LNCAP (cell line): Measurements from ENCODE around the gene ZNF579.

Experiments used
- TF ChIP-seq, protein P1 (sequence below): fragments of 450-650 bp; IDR thresholded peaks from 2 replicates; pipeline ENCODE4 v1.5.1; 2017; ENCODE audit warnings: mild to moderate bottlenecking

Gene ZNF579

GRCh38 chr19:55590109-55590508, 9.5 kb upstream of the ZNF579 start:
- TF ChIP-seq, protein P1, sequence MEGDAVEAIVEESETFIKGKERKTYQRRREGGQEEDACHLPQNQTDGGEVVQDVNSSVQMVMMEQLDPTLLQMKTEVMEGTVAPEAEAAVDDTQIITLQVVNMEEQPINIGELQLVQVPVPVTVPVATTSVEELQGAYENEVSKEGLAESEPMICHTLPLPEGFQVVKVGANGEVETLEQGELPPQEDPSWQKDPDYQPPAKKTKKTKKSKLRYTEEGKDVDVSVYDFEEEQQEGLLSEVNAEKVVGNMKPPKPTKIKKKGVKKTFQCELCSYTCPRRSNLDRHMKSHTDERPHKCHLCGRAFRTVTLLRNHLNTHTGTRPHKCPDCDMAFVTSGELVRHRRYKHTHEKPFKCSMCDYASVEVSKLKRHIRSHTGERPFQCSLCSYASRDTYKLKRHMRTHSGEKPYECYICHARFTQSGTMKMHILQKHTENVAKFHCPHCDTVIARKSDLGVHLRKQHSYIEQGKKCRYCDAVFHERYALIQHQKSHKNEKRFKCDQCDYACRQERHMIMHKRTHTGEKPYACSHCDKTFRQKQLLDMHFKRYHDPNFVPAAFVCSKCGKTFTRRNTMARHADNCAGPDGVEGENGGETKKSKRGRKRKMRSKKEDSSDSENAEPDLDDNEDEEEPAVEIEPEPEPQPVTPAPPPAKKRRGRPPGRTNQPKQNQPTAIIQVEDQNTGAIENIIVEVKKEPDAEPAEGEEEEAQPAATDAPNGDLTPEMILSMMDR, result no peak

DNA sequence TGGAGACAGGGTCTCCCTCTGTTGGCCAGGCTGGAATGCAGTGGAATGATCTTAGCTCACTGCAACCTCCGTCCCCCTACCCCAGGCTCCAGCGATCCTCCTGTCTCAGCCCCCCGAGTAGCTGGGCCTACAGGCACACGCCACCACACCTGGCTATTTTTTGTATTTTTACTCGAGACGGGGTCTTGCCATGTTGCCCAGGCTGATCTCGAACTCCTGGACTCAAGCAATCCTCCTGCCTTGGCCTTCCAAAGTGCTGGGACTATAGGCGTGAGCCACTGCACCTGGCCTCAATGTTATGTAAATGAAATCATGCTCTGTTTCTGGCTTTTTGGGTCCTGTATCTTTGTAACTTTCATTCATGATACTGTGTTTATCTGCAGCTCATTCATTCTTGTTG, 8.1 kb upstream of the ZNF579 start:
- TF ChIP-seq, protein P1, result no peak

DNA sequence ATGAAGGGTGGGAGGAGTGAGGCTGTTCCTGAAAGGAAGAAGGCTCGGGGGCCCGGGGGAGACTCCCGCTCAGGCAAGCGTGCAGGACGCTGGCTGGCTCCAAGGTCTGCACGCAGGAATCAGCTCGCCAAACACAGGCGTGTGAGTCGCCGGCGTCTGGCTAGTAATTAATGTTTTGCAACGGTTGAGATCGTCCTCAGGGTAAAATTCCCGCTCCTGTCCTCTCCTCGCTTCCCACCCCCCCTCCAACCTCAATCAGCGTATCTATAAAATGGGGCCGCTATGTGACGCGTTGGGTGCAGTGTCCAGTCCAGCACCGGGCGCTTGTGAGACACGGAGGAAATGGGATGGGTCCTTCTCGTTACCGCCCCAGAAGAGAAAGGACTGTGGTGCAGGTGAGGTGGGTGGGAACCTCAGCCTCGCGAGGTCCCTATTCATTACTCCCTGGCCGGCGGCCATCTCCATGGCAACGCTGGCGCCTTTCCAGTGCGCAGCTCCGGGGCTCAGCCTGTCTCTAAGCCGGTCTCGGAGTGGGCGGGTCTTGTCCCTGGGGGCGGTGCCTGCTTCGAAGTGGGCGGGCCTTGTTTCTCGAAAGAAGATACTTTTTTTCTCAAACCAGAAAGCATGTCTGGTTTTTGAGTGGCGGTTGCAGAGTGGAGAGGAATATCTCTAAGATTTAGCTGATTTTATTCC, 6.5 kb upstream of the ZNF579 start:
- TF ChIP-seq, protein P1, result no peak

GRCh38 chr19:55585658-55586339, 5.2 kb upstream of the ZNF579 start:
- TF ChIP-seq, protein P1, result no peak

DNA sequence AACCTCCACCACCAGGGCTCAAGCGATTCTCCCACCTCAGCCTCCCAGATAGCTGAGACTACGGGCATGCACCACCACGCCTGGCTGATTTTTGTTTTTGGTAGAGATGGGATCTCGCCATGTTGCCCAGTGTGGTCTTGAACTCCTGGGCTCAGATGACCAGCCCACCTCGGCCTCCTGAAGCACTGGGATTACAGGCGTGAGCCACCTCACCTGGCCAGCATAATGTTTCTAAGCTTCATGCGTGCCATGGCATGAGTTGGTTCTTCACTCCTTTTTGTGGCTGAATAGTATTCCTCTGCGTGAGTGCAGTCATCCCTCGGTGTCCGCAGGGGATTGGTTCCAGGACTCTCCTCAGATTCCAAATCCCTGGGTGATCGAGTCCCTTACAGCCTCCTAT, 4.2 kb upstream of the ZNF579 start:
- TF ChIP-seq, protein P1, result no peak

DNA sequence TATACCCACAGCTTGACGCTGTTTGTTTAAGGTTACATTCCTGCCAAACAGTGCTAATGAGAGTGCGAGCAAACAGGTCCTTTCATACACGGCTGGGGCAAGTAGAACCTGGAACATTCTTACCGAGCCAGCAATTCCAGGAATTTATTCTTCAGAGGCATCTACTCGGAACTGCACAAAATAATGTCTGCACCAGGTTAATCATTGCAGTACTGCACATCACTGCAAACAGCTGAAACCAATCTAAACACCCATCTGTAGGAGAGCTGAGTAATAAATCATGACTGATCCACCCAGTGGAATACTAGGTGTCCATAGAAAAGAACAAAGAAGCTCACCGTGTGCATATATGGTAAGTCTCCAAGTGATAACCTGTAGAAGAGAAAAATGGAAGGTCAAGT, 1.2 kb upstream of the ZNF579 start:
- TF ChIP-seq, protein P1, result no peak

GRCh38 chr19:55581145-55581822, 636 bp upstream of the ZNF579 start:
- TF ChIP-seq, protein P1, result no peak
